ENCODE data around the gene TJP3.

The TJP3 gene

GRCh38 chr19:3697671-3698385 lies 10.4 kb upstream of the TJP3 start:
- peak overlapping the region in 5 of 11 experiments; percentile 3 to 26 (median 18); a peak in 2 of 22 replicates for H3K27ac ChIP-seq
- peaks cover 16 to 38% (median 25%) of the 10 kb centered on the region in 10 experiments for H3K4me1 ChIP-seq
- H3K36me3 ChIP-seq, result peaks cover 0 to 33% (median 13%) of the 10 kb centered on the region in 11 experiments; a peak in 14 of 22 replicates
- peak overlapping the region in 6 of 10 experiments; percentile 18 to 41 (median 26); a peak in 3 of 20 replicates for H3K4me3 ChIP-seq
- H3K9me3 ChIP-seq (replicated peaks in 1 of 11), result no peaks in the 10 kb centered on the region
- no peak for TF ChIP-seq Cebpa-rat (IDR thresholded peaks at IDR 0.05)
- H3K4me2 ChIP-seq, result peak overlapping the region; percentile 77 to 98 (median 96)
- H3K9ac ChIP-seq, result peak overlapping the region; percentile 37 to 71 (median 54); a peak in 19 of 22 replicates
- H4K20me1 ChIP-seq, result peaks cover 56 to 70% (median 63%) of the 10 kb centered on the region in 11 experiments
- H3K27me3 ChIP-seq, result no peaks in the 10 kb centered on the region

GRCh38 chr19:3698386-3698950 lies 9.7 kb upstream of the TJP3 start:
- H3K4me3 ChIP-seq, result peak overlapping the region in 7 of 10 experiments; percentile 18 to 100 (median 27); a peak in 10 of 20 replicates
- H3K4me1 ChIP-seq, result peaks cover 16 to 31% (median 21%) of the 10 kb centered on the region in 10 experiments
- peaks cover 50 to 63% (median 57%) of the 10 kb centered on the region in 11 experiments for H4K20me1 ChIP-seq

GRCh38 chr19:3698974-3699740 lies 9.0 kb upstream of the TJP3 start:
- TF ChIP-seq Cebpa-rat (IDR thresholded peaks at IDR 0.05), result no peak
- Histone ChIP-seq H3K36me3 (peaks cover 0 to 25% (median 12%) of the 10 kb centered on the region in 11 experiments; a peak in 14 of 22 replicates), H3K4me1 (peaks cover 16 to 27% (median 18%) of the 10 kb centered on the region in 10 experiments), H3K4me2 (peak overlapping the region; percentile 93 to 99 (median 97)), H3K9me3 (replicated peaks in 1 of 11) (no peaks in the 10 kb centered on the region), H3K9ac (peak overlapping the region; percentile 84 to 94 (median 88)), H3K27ac (peak overlapping the region; percentile 71 to 82 (median 79)), H3K27me3 (no peaks in the 10 kb centered on the region), H3K4me3 (peak overlapping the region; percentile 81 to 100 (median 96)), H4K20me1 (peaks cover 43 to 56% (median 50%) of the 10 kb centered on the region in 11 experiments)

More at GRCh38 chr19:3698386-3698950, 9.7 kb upstream of the TJP3 start:
- Histone ChIP-seq H3K27me3 (no peaks in the 10 kb centered on the region), H3K36me3 (peaks cover 0 to 27% (median 13%) of the 10 kb centered on the region in 11 experiments; a peak in 14 of 22 replicates), H3K9me3 (replicated peaks in 1 of 11) (no peaks in the 10 kb centered on the region), H3K4me2 (peak overlapping the region; percentile 77 to 98 (median 96)), H3K9ac (peak overlapping the region; percentile 37 to 71 (median 54); a peak in 21 of 22 replicates), H3K27ac (peak overlapping the region in 5 of 11 experiments; percentile 3 to 26 (median 18); a peak in 2 of 22 replicates)
- no peak for TF ChIP-seq Cebpa-rat (IDR thresholded peaks at IDR 0.05)

GRCh38 chr19:3699741-3700241 lies 8.4 kb upstream of the TJP3 start:
- peak overlapping the region; percentile 71 to 82 (median 79) for H3K27ac ChIP-seq
- H4K20me1 ChIP-seq, result peaks cover 36 to 50% (median 43%) of the 10 kb centered on the region in 11 experiments
- H3K4me3 ChIP-seq, result peak overlapping the region; percentile 81 to 100 (median 96)
- peaks cover 16 to 27% (median 18%) of the 10 kb centered on the region in 10 experiments for H3K4me1 ChIP-seq
- peaks cover 0 to 23% (median 9%) of the 10 kb centered on the region in 11 experiments; a peak in 14 of 22 replicates for H3K36me3 ChIP-seq
- H3K9ac ChIP-seq, result peak overlapping the region; percentile 84 to 94 (median 88)
- no peak for TF ChIP-seq Cebpa-rat (IDR thresholded peaks at IDR 0.05)
- no peaks in the 10 kb centered on the region for H3K9me3 ChIP-seq (replicated peaks in 1 of 11)
- peak overlapping the region; percentile 93 to 99 (median 97) for H3K4me2 ChIP-seq
- H3K27me3 ChIP-seq, result no peaks in the 10 kb centered on the region

- Histone ChIP-seq H3K9ac (peak within 1 kb of the TSS; percentile 84 to 94 (median 88)), H3K27ac (peak within 1 kb of the TSS; percentile 71 to 82 (median 79)), H3K9me3 (replicated peaks in 1 of 11) (no peaks in the 10 kb centered on the region), H3K36me3 (peaks cover 0 to 17% (median 3%) of the 10 kb centered on the region in 11 experiments; a peak in 12 of 22 replicates), H3K4me3 (peak within 1 kb of the TSS; percentile 81 to 100 (median 96)), H3K4me1 (peaks cover 16 to 27% (median 18%) of the 10 kb centered on the region in 10 experiments), H4K20me1 (peaks cover 30 to 44% (median 37%) of the 10 kb centered on the region in 11 experiments), H3K27me3 (no peaks in the 10 kb centered on the region), H3K4me2 (peak within 1 kb of the TSS; percentile 93 to 99 (median 97))
- no peak for TF ChIP-seq Cebpa-rat (IDR thresholded peaks at IDR 0.05)
These were observed 7.7 kb upstream of the TJP3 start, which contains the start of gene PIP5K1C for GRCh38 chr19:3700242-3701032. PIP5K1C (minus strand) TSS chr19:3700468; CDS start chr19:3700390, 78 bp downstream.

- peaks cover 16 to 27% (median 18%) of the 10 kb centered on the region in 10 experiments for H3K4me1 ChIP-seq
- no peaks in the 10 kb centered on the region for H3K9me3 ChIP-seq (replicated peaks in 1 of 11)
- no peak overlapping the region for H3K4me3 ChIP-seq
These were observed 7.0 kb upstream of the TJP3 start for GRCh38 chr19:3701200-3701599.

GRCh38 chr19:3707868-3708206 lies 347 bp upstream of the TJP3 start:
- no peak overlapping the region for H3K4me3 ChIP-seq
- no peaks in the 10 kb centered on the region for H3K36me3 ChIP-seq
- no peaks in the 10 kb centered on the region for H3K27me3 ChIP-seq
- H3K9me3 ChIP-seq (replicated peaks in 1 of 11), result no peaks in the 10 kb centered on the region
- H3K27ac ChIP-seq, result no peak overlapping the region
- no peak overlapping the region for H3K4me2 ChIP-seq
- H4K20me1 ChIP-seq, result no peaks in the 10 kb centered on the region
- no peak overlapping the region for H3K9ac ChIP-seq
- no peak for TF ChIP-seq Cebpa-rat (IDR thresholded peaks at IDR 0.05)
- H3K4me1 ChIP-seq, result peaks cover under 1 to 29% (median 4%) of the 10 kb centered on the region in 10 experiments; a peak in 15 of 20 replicates

More at GRCh38 chr19:3701200-3701599, 7.0 kb upstream of the TJP3 start:
- TF ChIP-seq Cebpa-rat (IDR thresholded peaks at IDR 0.05), result no peak
- no peaks in the 10 kb centered on the region for H3K27me3 ChIP-seq
- H3K36me3 ChIP-seq, result peaks cover 0 to 10% (median 0%) of the 10 kb centered on the region in 11 experiments; a peak in 5 of 22 replicates
- H3K27ac ChIP-seq, result no peak overlapping the region
- H3K4me2 ChIP-seq, result no peak overlapping the region
- H4K20me1 ChIP-seq, result peaks cover 22 to 36% (median 29%) of the 10 kb centered on the region in 11 experiments
- no peak overlapping the region for H3K9ac ChIP-seq
